ENCODE data around the gene PIK3C2A. TPM values are rescaled to one million over a fixed set of nuclear protein-coding genes. Genes with fewer than 3 reads are reported as not detected.

PIK3C2A gene
- total and polyA plus RNA-seq, 2 donors (not counting 1 experiment from before 2014, with no cell fraction given), result 7.0 to 48.8 TPM

DNA sequence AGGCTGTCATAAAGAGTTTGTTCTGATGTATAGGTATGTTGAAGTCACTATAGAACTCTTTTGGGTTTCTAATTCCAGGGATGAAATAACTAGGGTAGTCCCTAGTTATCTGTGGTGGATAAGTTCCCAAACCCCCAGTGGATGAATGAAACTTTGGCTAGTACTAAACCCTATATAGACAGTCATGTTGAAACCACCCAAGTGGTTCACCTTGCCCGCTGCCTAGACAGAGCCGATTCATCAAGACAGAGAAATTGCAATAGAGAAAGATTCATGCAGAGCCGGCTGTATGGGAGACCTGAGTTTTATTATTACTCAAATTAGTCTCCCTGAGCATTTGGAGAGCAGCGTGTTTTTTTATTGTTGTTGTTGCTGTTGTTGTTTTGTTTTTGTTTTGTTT is 44.9 kb upstream of the PIK3C2A start:
- H3K4me3 Mint-ChIP-seq, result no peak overlapping the region
- no peak overlapping the region for H2AFZ ChIP-seq (ENCODE audit: insufficient read depth, low read depth, low read length, poor library complexity, severe bottlenecking)
- intact Hi-C loops (cut with micrococcal nuclease), result no loop called here
- H3K27ac ChIP-seq (ENCODE audit: low read length in 2 of 2), result no peak overlapping the region
- peaks cover 0 to 2% (median 0%) of the 10 kb centered on the region in 4 experiments for H3K27me3 ChIP-seq (replicated peaks in 1 of 4; ENCODE audit: control extremely low read depth in 1 of 4, control insufficient read depth in 3 of 4, insufficient read depth in 4 of 4, low read length in 3 of 4)
- no CpG with 5 or more reads among the region's 4 CpGs for WGBS (ENCODE audit: insufficient coverage)
- ATAC-seq (ENCODE audit: low read depth) (no peak), DNase-seq (no peak)
- H4K20me1 ChIP-seq (ENCODE audit: control insufficient read depth, insufficient read depth, low read length, poor library complexity, severe bottlenecking), result no peaks in the 10 kb centered on the region
- peaks cover 16% of the 10 kb centered on the region for H3K27me3 Mint-ChIP-seq
- H3K9me3 ChIP-seq (ENCODE audit: control extremely low read depth in 1 of 3, control insufficient read depth in 2 of 3, insufficient read depth in 1 of 3, low read length in 2 of 3), result no peaks in the 10 kb centered on the region
- no peak overlapping the region for H3K4me3 ChIP-seq (ENCODE audit: control extremely low read depth in 1 of 5, extremely low read depth in 1 of 5, insufficient read depth in 1 of 5, low read depth in 2 of 5, low read length in 4 of 5)
- H3K79me2 ChIP-seq (ENCODE audit: control insufficient read depth, insufficient read depth, low read length), result no peaks in the 10 kb centered on the region
- H3K9me3 Mint-ChIP-seq (ENCODE audit: insufficient read depth), result no peaks in the 10 kb centered on the region
- H3K9ac ChIP-seq (ENCODE audit: low read length), result no peak overlapping the region
- H3K4me1 Mint-ChIP-seq, result no peaks in the 10 kb centered on the region
- no peak for TF ChIP-seq EZH2 (IDR thresholded peaks at IDR 0.05; ENCODE audit: borderline replicate concordance, insufficient read depth, low read depth, low read length, poor library complexity, severe bottlenecking)
- TF ChIP-seq, protein P1, sequence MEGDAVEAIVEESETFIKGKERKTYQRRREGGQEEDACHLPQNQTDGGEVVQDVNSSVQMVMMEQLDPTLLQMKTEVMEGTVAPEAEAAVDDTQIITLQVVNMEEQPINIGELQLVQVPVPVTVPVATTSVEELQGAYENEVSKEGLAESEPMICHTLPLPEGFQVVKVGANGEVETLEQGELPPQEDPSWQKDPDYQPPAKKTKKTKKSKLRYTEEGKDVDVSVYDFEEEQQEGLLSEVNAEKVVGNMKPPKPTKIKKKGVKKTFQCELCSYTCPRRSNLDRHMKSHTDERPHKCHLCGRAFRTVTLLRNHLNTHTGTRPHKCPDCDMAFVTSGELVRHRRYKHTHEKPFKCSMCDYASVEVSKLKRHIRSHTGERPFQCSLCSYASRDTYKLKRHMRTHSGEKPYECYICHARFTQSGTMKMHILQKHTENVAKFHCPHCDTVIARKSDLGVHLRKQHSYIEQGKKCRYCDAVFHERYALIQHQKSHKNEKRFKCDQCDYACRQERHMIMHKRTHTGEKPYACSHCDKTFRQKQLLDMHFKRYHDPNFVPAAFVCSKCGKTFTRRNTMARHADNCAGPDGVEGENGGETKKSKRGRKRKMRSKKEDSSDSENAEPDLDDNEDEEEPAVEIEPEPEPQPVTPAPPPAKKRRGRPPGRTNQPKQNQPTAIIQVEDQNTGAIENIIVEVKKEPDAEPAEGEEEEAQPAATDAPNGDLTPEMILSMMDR (IDR thresholded peaks at IDR 0.05), result no peak
- no peaks in the 10 kb centered on the region for H3K36me3 ChIP-seq (replicated peaks in 1 of 2; ENCODE audit: control extremely low read depth in 1 of 2, control insufficient read depth in 1 of 2, extremely low read depth in 1 of 2, insufficient read depth in 2 of 2, low read length in 1 of 2)
- ChIA-PET CTCF (no interaction called here), POLR2A (no interaction called here)
- no peak overlapping the region for H3K4me2 ChIP-seq (replicated peaks; ENCODE audit: low read depth, low read length, poor library complexity, severe bottlenecking)
- no peaks in the 10 kb centered on the region for H3K4me1 ChIP-seq (ENCODE audit: control insufficient read depth in 2 of 2, insufficient read depth in 2 of 2, low read length in 2 of 2)
- H3K27ac Mint-ChIP-seq, result no peak overlapping the region

DNA sequence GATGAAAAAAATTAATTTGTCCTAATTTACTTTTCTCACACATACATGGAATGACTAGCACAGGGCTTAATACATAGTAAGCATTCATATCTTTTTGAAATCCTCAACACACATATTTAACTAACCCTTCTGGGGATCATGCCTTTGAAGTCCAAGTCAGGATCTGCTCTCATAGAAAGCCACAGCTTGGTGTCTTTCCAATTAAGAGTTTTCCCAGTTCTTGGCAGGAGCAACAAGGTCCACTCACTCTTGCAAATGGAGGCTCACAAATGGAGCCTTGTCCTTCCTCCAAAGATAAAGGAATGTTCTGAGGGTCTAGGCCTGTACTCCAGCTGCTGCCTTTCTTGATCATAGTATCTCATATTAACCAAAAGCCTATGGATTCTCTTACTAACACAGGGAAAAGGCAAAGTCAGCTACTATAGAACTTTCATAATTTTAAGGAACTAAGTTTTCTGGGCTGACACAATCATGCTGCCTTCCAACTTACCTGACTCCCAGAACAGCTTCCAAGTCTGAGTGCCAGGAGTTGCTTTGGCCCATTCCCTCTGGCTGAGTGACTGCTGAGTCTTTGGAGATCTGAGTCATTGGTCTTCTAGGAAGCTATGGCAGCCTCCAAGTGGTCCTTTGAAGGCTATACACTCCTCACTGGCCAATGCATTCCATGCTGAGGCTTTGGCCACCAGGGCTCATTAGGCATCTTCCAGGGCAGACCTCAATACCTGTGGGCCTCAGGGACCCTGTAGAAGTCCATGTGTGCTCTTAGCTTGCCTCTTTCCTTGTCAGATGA is 43.0 kb upstream of the PIK3C2A start:
- Histone ChIP-seq H3K4me2 (replicated peaks; ENCODE audit: low read depth, low read length, poor library complexity, severe bottlenecking) (no peak overlapping the region), H3K9ac (ENCODE audit: low read length) (no peak overlapping the region), H3K9me3 (ENCODE audit: control extremely low read depth in 1 of 3, control insufficient read depth in 2 of 3, insufficient read depth in 1 of 3, low read length in 2 of 3) (no peaks in the 10 kb centered on the region), H3K27ac (ENCODE audit: low read length in 2 of 2) (no peak overlapping the region), H3K36me3 (replicated peaks in 1 of 2; ENCODE audit: control extremely low read depth in 1 of 2, control insufficient read depth in 1 of 2, extremely low read depth in 1 of 2, insufficient read depth in 2 of 2, low read length in 1 of 2) (no peaks in the 10 kb centered on the region), H3K4me3 (ENCODE audit: control extremely low read depth in 1 of 5, extremely low read depth in 1 of 5, insufficient read depth in 1 of 5, low read depth in 2 of 5, low read length in 4 of 5) (no peak overlapping the region), H3K4me1 (ENCODE audit: control insufficient read depth in 2 of 2, insufficient read depth in 2 of 2, low read length in 2 of 2) (no peaks in the 10 kb centered on the region), H4K20me1 (ENCODE audit: control insufficient read depth, insufficient read depth, low read length, poor library complexity, severe bottlenecking) (no peaks in the 10 kb centered on the region), H2AFZ (ENCODE audit: insufficient read depth, low read depth, low read length, poor library complexity, severe bottlenecking) (no peak overlapping the region), H3K79me2 (ENCODE audit: control insufficient read depth, insufficient read depth, low read length) (no peaks in the 10 kb centered on the region), H3K27me3 (replicated peaks in 1 of 4; ENCODE audit: control extremely low read depth in 1 of 4, control insufficient read depth in 3 of 4, insufficient read depth in 4 of 4, low read length in 3 of 4) (peaks cover 0 to under 1% (median 0%) of the 10 kb centered on the region in 4 experiments)
- intact Hi-C loops (cut with micrococcal nuclease), result no loop called here
- H3K27ac Mint-ChIP-seq, result no peak overlapping the region
- H3K4me1 Mint-ChIP-seq, result no peaks in the 10 kb centered on the region
- ATAC-seq (ENCODE audit: low read depth) (no peak), DNase-seq (no peak)
- H3K27me3 Mint-ChIP-seq, result peaks cover 16% of the 10 kb centered on the region
- ChIA-PET CTCF (no interaction called here), POLR2A (no interaction called here)
- no peaks in the 10 kb centered on the region for H3K9me3 Mint-ChIP-seq (ENCODE audit: insufficient read depth)
- H3K4me3 Mint-ChIP-seq, result no peak overlapping the region
- no peak for TF ChIP-seq EZH2 (IDR thresholded peaks at IDR 0.05; ENCODE audit: borderline replicate concordance, insufficient read depth, low read depth, low read length, poor library complexity, severe bottlenecking)
- TF ChIP-seq, protein P1 (IDR thresholded peaks at IDR 0.05), result no peak
